AG08396 (cell line): Measurements from ENCODE around the gene CAMLG.
"Not testable (repeated sequence)": the region's sequence is repeated elsewhere in the genome, so short reads cannot be mapped to it uniquely, and the experiment has no call there.

ENCODE experiments used
- DNase-seq: peaks from one replicate; pipeline ENCODE4 v3.0.0; 2012; ENCODE audit warnings: low spot score, mixed read lengths

The CAMLG gene

DNA sequence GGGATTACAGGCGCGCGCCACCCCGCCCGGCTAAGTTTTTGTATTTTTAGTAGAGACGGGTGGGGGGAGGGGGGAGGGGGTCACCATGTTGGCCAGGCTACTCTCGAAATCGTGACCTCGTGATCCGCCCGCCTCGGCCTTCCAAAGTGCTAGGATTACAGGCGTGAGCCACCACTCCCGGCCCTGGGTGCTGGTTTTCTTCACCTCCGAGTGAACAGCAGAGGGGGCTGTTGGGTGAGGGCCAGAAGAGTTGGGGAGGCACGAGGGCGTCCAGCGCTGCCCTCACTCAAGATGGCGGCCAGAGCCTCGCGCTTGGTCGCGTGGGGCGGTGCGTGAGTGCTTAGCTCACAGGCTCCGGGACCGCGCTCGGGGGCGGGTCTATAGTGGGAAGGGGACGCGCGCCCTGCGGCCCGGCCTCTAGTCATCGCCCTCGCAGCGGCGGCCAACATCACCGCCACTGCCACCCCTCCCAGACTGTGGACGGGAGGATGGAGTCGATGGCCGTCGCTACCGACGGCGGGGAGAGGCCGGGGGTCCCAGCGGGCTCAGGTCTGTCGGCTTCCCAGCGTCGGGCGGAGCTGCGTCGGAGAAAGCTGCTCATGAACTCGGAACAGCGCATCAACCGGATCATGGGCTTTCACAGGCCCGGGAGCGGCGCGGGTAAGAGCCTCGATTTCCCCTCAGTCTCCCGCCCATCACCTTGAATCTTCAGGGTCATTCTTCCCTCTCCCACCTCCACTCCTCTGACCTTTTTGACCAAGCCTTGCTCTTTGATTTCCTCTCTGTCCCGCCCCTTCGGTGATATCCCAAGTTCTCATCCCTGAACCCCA lies at the start of gene CAMLG:
Gene CAMLG (plus strand): TSS at position 416 of the 830 bp plus-strand sequence. CDS start 73 bp downstream, at position 489.
- DNase-seq: peak; percentile 95

DNA sequence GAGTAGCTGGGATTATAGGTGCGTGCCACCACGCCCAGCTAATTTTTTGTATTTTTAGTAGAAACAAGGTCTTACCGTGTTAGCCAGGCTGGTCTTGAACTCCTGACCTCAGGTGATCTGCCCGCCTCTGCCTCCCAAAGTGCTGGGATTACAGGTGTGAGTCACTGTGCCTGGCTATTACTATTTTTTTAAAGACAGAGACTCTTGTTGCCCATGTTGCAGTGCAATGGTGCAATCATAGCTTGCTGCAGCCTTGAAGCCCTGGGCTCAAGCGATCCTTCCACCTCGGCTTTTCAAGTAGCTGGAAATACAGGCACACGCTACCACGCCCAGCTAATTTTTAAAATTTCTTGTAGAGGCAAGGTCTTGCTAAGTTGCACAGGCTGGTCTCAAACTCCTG lies 48.2 kb upstream of the CAMLG start:
- not testable (repeated sequence) for DNase-seq

DNA sequence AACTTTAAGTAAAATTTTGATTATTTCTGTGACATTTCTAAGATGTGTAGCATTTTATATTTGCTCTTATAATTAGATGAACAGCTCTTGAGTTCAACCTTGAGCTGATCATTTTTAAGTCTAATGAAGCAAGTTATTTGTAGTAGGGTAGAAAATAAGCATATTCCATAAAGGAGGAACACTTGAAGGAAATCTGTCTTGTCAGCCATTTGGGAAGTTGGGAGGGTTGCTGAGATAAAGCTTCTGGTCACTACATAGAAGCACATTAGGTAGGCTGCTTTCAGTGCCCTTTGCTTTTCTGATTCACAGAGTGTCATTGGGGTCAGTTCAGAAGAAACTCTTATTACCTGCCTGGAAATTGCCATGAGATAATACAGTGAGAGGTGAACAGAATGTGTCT lies 45.6 kb upstream of the CAMLG start:
- DNase-seq: no peak

DNA sequence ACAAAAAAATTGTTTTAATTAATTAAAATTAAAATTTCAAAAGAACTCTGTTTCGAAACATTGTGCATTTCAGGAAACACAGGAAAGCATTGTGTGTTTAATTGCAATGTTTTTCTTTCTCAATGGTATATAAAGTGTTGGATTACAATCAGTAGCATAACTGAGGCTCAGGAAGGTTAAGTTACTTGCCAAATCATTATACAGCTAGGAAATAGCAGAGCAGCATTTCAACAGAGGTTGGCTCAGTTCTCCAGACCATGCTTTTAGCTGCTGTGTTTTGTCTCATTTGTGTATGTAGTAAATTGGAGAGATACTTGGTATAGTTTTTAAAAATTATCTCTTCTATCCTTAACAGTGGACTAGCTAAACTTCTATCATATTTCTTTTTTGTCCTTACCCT lies 30.0 kb upstream of the CAMLG start:
- no peak for DNase-seq

- no peak for DNase-seq
Observed at GRCh38 chr5:134714120-134714519, 24.2 kb upstream of the CAMLG start.

GRCh38 chr5:134714541-134714940 lies 23.8 kb upstream of the CAMLG start:
- DNase-seq: no peak

- not testable (repeated sequence) for DNase-seq
Observed at GRCh38 chr5:134715466-134715865, 22.9 kb upstream of the CAMLG start.

DNA sequence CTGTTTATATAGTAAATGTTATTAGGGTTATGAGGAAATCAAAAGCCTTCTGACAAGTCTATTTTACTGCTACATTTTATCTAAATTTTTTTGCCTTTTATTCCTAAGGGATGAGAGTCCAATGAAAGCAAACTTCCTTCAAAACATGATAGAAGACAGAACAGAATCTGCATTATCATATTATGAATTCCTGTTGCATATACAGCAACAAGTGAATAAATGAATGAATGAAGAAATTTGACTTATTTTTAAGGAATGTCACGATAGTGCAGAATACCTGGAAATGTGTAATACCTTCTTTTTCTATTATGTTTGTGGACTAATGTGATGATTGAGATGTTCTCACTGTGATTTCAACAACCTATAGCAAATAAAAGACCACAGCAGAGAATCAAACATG lies 13.5 kb upstream of the CAMLG start:
- DNase-seq: no peak

DNA sequence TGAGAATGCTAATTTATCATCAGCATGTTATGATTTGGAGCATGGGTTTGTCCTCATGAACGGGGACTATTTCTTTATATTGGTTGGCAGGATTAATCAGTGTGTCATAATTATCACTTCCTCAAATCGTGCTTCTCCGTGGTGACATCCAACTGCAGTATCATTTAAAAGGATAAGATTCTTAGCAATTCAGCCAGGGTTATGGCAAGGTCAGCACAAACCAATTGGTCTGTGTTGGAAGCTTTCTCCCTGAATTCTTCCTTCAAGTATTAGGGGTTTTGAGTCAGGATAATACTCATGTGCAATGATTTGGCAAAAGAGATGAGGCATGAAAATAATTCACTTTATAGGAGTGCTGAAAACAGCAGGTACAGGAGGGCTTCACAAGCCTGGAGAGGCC lies 5.5 kb upstream of the CAMLG start:
- DNase-seq: no peak

DNA sequence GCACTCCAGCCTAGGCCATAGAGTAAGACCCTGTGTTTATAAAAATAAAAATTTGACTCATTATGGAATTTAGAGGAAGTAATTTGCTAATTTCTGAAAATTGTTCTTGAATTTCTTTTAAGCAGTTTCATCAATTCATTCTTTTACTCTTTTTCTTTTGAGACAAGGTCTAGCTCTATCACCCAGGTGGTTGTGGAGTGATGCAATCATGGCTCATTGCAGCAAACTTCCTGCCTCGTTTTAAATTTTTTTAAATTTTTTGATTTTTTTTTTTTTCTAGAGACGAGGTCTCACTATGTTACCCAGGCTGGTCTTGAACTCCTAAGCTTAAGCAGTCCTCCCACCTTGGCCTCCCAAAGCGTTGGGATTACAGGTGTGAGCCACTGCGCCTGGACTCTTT lies 3.1 kb upstream of the CAMLG start:
- DNase-seq: no peak

- no peak for DNase-seq
Observed at GRCh38 chr5:134736173-134736812, 2.1 kb upstream of the CAMLG start.

DNA sequence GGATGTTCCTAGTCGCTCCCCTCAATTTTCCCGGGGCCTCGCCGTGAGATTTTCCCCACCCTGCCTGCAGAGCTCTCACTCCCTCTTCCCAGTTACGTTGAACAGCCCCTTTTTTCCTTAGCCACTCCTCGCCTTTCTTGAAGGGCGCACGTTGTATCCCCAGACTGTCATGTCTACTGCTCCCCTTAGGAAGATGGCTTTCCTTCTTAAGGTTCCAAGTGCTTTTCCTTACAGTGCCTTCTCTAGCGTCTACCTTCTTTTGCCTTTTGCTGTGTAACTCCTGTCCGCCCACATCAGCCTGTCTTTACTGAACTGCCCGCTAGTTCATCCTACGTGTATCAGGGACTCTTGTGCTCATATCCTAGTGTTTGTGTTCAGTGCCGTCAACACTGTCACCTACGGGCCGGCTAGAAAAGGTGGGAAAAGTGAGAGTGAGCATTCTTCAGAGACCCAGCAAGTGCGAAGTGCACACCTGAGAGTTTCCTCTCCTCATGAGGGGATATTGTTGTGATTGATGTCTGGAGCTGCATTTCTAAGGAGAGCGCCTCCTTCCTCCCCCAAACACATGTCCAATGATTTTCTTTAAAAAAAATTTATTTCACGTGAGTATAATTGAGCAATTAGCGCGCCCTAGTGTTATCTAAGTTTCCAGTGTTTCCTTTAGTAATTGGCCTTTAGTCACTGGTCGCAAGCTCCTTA lies 764 bp downstream of the CAMLG start:
- peak; percentile 44 for DNase-seq

DNA sequence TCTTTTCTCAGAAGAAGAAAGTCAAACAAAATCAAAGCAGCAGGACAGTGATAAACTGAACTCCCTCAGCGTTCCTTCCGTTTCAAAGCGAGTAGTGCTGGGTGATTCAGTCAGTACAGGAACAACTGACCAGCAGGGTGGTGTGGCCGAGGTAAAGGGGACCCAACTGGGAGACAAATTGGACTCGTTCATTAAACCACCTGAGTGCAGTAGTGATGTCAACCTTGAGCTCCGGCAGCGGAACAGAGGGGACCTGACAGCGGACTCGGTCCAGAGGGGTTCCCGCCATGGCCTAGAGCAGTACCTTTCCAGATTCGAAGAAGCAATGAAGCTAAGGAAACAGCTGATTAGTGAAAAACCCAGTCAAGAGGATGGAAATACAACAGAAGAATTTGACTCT lies 2.7 kb downstream of the CAMLG start:
- no peak for DNase-seq

DNA sequence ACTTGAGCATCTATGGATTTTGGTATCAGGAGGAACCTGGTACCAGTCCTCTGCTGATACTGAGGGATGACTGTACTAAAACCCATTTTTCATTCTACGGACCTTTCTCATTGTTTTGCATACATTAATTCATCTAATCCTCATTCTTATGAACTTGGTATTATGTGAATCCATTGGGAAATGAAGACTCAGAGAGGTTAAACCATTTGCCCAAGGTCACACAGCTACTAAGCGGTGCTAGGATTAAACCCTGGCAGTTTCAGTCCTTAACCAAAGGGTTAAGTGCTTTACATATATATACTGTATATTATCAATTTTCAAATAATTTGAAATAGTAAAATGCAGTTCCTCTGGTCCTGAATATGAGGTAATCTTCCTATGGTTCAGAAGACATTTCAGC lies 3.8 kb downstream of the CAMLG start:
- no peak for DNase-seq

DNA sequence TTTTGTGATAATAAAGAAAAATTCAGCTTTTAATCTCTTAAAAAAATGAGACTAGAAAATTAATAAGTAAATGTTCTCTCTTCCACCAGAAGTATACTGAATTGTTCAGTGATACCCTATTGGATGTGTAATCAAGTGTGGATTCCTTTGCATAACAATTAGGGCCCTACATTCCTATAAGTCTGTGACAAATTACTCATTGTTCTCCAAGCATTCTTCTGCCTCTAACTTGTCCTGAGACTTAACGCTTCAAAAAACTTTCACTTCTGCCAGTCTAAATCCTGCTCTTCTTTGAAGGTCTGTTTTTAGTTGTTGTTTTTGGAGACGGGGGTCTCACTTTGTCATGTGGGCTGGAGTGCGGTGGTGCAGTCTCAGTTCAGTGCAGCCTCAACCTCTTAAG lies 11.1 kb downstream of the CAMLG start:
- no peak for DNase-seq

GRCh38 chr5:134758176-134758503 lies 19.8 kb downstream of the CAMLG start:
- DNase-seq: no peak

DNA sequence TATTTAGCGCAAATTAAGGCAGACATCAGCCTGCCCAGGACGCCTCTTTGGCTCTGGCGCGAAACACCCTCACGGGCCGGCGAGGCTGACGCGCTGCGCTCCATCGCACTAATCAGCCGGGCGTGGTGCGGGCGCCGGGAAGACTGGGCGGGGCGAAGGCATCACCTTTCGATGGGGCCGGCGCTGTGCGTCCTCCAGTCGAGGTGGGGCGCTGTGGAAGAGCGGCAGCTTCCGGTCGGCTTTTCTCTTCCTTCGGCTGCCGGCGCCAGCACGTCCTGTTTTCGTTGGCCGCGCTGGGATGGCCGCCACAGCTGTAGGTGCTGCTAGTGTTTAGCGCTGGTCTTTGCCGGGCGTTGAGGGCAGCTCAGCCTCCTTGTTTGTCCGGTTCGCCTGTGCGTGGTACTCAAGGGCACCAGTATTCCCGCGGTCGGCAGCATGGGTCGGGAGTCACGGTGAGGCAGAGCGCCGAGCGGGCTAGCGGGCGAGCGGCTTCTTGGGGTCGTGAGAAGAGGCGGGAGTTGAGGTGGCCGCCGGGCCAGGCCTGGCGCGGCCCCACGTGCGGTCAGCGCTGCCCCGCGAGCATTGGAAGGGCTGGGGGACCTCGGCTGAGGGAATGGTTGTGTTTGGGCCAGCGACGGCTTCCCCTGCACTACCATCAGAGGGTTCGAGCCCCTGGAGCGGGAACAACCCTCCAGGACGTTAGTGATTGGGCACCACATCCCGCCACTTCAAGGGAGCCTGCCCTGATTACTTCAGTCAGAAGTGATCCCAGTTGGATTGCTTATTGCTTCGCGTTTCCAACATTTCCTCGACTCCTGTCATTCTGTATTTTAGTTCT lies 20.4 kb downstream of the CAMLG start, which contains the start of gene DDX46:
Gene DDX46 (plus strand): TSS at position 276 of the 838 bp plus-strand sequence. CDS start 160 bp downstream, at position 436.
- DNase-seq: peak; percentile 96

GRCh38 chr5:134767528-134768291 lies 29.4 kb downstream of the CAMLG start:
- not testable (repeated sequence) for DNase-seq

DNA sequence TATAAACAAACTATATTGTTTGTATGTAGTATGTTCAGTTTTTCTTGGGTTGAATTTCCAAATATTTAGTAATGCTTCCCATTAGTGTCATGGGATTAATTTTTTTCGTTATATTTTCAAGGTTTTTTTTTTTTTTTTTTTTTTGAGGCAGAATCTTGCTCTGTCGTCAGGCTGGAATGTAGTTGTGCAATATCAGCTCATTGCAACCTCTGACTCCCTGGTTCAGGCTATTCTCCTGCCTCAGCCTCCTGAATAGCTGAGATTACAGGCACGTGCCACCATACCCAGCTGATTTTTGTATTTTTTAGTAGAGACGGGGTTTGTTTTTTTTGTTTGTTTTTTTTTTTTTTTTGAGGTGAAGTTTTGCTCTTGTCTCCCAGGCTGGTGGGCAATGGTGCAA lies 30.9 kb downstream of the CAMLG start:
- no peak for DNase-seq

DNA sequence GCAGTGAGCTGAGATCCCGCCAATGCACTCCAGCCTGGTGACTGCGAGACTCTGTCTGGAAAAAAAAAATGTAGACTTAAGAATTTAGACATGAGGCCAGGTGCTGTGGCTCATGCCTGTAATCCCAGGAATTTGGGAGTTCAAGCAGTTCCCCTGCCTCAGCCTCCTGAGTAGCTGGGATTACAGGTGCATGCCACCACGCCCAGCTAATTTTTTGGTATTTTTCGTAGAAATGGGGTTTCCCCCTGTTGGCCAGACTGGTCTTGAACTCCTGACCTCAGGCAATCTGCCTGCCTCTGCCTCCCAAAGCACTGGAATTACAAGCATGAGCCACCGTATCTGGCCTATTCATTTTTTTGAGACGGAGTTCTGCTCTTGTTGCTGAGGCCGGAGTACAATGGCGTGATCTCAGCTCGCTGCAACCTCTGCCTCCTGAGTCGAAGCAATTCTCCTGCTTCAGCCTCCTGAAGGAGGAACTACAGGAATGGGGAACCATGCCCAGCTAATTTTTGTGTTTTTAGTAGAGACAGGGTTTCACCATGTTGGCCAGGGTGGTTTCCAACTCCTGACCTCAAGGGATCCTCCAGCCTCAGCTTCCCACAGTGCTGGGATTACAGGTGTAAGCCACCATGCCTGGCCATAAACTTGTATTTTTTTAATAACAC lies 34.2 kb downstream of the CAMLG start:
- DNase-seq: no peak

GRCh38 chr5:134777366-134777765 lies 39.0 kb downstream of the CAMLG start:
- no peak for DNase-seq
